Measurements from ENCODE around the gene INPP5K. TPM values are rescaled to one million over a fixed set of nuclear protein-coding genes. Genes with fewer than 3 reads are reported as not detected.

The INPP5K gene
- total and polyA plus RNA-seq, 10 donors = 22.3 to 107 (median 51.4) TPM

DNA sequence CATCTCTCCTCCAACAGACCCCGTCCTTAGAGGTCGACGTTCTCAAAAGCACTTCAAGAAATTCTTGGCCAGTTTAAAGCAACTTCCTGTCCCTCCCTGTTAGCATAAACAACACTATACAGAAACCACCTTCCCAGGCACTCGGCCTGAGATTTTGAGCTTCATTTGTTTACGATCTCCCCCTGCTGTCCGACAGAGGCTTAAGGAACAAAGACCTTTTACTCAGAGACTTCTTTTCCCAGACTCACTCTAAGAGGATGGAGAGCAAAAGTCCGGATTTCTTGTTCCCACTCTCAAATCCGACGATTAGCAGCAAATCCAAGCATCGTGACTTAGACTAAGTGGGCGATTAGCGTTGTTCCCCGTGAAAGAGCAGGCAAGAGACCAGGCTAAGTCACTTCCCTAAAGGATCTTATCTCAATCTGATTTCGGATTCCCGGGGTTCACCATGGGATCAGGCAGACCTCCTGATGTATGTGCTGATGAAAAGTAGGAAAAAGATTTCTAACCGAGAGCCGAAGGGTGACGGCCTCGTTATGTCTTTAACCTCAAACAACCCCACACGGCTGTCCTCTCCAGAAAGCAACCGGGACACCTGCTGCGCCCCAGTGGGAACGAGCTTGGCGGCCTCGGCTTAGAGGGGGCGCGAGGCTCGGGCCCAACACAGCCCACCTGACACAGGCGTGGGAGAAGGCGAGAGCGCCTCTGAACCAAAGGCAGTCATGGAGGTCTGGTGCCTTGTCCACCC is 598 bp downstream of the INPP5K start:
- Histone ChIP-seq H3K9me3 (no peaks in the 10 kb centered on the region), H3K27me3 (replicated peaks in 1 of 7) (no peaks in the 10 kb centered on the region), H3K27ac (peak overlapping the region; percentile 84 to 98 (median 96)), H3K36me3 (peaks cover 0 to 68% (median 18%) of the 10 kb centered on the region in 6 donors), H3K4me3 (peak overlapping the region; percentile 92 to 99 (median 96)), H3K4me1 (peaks cover 16 to 72% (median 46%) of the 10 kb centered on the region in 6 donors)
- no peak for DNase-seq
- TF ChIP-seq, protein P1, sequence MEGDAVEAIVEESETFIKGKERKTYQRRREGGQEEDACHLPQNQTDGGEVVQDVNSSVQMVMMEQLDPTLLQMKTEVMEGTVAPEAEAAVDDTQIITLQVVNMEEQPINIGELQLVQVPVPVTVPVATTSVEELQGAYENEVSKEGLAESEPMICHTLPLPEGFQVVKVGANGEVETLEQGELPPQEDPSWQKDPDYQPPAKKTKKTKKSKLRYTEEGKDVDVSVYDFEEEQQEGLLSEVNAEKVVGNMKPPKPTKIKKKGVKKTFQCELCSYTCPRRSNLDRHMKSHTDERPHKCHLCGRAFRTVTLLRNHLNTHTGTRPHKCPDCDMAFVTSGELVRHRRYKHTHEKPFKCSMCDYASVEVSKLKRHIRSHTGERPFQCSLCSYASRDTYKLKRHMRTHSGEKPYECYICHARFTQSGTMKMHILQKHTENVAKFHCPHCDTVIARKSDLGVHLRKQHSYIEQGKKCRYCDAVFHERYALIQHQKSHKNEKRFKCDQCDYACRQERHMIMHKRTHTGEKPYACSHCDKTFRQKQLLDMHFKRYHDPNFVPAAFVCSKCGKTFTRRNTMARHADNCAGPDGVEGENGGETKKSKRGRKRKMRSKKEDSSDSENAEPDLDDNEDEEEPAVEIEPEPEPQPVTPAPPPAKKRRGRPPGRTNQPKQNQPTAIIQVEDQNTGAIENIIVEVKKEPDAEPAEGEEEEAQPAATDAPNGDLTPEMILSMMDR (IDR thresholded peaks at IDR 0.05 in 8 of 11, conservative IDR thresholded peaks at IDR 0.05 in 3 of 11) = peak in 10 of 11 experiments; percentile 60 to 81 (median 72)
- TF ChIP-seq POLR2A (IDR thresholded peaks at IDR 0.05) (no peak), POLR2AphosphoS5 (IDR thresholded peaks at IDR 0.05) (peak in 1 of 3 donors; percentile 67)
- 0 to 1% (median 0%) methylated on average over 25 to 31 of the region's 31 CpGs for WGBS, 5 donors
- intact Hi-C loops (cut with DNase I; ENCODE audit: low total_unique reads) = loop anchor here (5.0 to 10.0 kb wide), 2 partner anchors 51 to 154 kb away; no protein-coding TSS in a partner anchor

DNA sequence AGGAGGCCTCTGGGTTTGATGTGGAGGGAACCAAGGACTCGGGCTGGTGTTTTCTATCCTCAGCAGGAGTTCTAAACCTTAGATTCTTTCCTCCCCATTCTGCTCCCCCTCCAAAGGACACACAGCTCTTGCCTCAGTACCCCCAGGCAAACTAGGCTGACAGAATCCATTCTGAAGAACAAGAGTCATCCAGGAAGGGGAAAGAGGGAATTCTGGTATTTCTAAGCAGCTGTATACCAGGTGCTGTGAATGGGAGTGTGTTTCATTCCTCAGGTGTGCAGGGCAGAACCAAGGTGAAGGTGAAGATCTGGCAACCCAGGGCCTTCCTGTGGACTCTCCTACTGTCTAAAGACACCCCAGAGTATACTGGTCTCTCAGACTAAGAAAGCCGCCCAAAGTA is 4.1 kb downstream of the INPP5K start:
- no peak for DNase-seq
- no peaks in the 10 kb centered on the region for H3K27me3 ChIP-seq (replicated peaks in 1 of 7)
- H3K4me3 ChIP-seq = no peak overlapping the region
- H3K27ac ChIP-seq = peak overlapping the region in 7 of 8 donors; percentile 49 to 71 (median 58)
- H3K36me3 ChIP-seq = peaks cover 0 to 71% (median 33%) of the 10 kb centered on the region in 6 donors
- intact Hi-C loops (cut with DNase I; ENCODE audit: low total_unique reads) = loop anchor here (10.0 kb wide), 1 partner anchor 48 kb away; no protein-coding TSS in a partner anchor
- H3K4me1 ChIP-seq = peaks cover 11 to 77% (median 46%) of the 10 kb centered on the region in 6 donors
- H3K9me3 ChIP-seq = no peaks in the 10 kb centered on the region
- TF ChIP-seq, protein P1 (IDR thresholded peaks at IDR 0.05 in 8 of 11, conservative IDR thresholded peaks at IDR 0.05 in 3 of 11) = no peak
- no peak for TF ChIP-seq POLR2AphosphoS5 (IDR thresholded peaks at IDR 0.05)
- TF ChIP-seq POLR2A (IDR thresholded peaks at IDR 0.05) = no peak
- 76 to 93% (median 86%) methylated on average over 2 of the region's 2 CpGs for WGBS, 5 donors

DNA sequence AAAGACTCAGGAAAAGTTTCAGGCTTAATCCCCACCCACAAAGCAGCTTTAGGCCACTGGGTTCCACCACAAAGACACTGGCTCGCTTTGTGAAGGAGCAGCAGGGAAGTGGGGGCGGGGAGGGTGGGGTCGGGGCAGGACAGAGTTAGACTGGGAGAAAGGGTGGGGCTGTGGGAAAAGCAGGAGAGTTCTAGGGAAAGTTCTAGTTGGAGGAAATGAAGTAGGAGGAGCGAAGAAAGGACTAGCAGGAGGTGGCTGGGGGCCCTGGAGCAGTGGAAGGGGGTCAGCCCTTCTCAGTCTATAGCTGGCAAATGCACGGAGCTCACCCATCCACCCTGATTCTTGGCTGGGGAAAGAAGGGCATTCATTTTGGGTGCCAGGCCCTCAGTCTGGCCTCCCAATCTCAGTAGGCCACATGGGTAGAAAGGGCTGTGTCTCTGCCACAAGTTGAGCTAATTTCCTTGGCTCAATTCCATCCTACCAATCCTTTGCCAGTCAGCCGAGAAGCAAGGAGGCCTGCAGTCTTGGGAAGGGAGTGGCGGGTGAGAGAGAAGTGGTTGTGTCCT is 4.6 kb downstream of the INPP5K start:
- Histone ChIP-seq H3K4me1 (peaks cover 9 to 73% (median 44%) of the 10 kb centered on the region in 6 donors), H3K27ac (peak overlapping the region; percentile 4 to 71 (median 57)), H3K9me3 (no peaks in the 10 kb centered on the region), H3K36me3 (peaks cover 0 to 76% (median 38%) of the 10 kb centered on the region in 6 donors), H3K4me3 (no peak overlapping the region), H3K27me3 (replicated peaks in 1 of 7) (no peaks in the 10 kb centered on the region)
- TF ChIP-seq, protein P1 (IDR thresholded peaks at IDR 0.05 in 8 of 11, conservative IDR thresholded peaks at IDR 0.05 in 3 of 11) = no peak
- TF ChIP-seq POLR2A (IDR thresholded peaks at IDR 0.05) = no peak
- no peak for TF ChIP-seq POLR2AphosphoS5 (IDR thresholded peaks at IDR 0.05)
- intact Hi-C loops (cut with DNase I; ENCODE audit: low total_unique reads) = loop anchor here (10.0 kb wide), 1 partner anchor 47 kb away; no protein-coding TSS in a partner anchor
- DNase-seq = no peak
- 64 to 79% (median 71%) methylated on average over 7 of the region's 7 CpGs for WGBS, 5 donors

DNA sequence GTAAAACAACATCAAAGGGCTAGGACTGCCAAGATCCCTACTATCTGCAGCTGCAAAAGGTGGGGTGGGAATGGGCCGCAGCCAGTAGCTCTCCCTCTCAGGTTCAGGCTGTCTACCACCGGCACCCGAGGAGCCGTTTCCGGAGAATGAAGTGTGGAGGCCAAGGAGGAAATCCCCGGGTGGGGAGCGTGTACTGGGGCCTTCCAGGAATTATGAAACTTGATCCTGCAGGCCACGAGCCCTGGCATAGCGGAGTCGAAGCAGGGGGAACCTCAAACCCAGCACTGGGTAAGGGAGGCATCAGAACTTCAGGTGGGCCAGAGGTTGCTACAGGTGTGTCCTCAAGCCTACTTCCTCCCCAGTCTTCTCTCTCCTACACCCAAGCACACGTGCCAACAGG is 5.1 kb downstream of the INPP5K start:
- no peak for DNase-seq
- no peaks in the 10 kb centered on the region for H3K9me3 ChIP-seq
- TF ChIP-seq POLR2A (IDR thresholded peaks at IDR 0.05) (no peak), POLR2AphosphoS5 (IDR thresholded peaks at IDR 0.05) (peak in 1 of 3 donors; percentile 45)
- intact Hi-C loops (cut with DNase I; ENCODE audit: low total_unique reads) = loop anchor here (10.0 kb wide), 1 partner anchor 46 kb away; no protein-coding TSS in a partner anchor
- H3K4me1 ChIP-seq = peaks cover 9 to 73% (median 44%) of the 10 kb centered on the region in 6 donors
- H3K4me3 ChIP-seq = no peak overlapping the region
- H3K36me3 ChIP-seq = peaks cover 0 to 81% (median 44%) of the 10 kb centered on the region in 6 donors
- peak overlapping the region; percentile 4 to 71 (median 57) for H3K27ac ChIP-seq
- WGBS, 5 donors = 49 to 83% (median 60%) methylated on average over 10 to 11 of the region's 11 CpGs
- H3K27me3 ChIP-seq (replicated peaks in 1 of 7) = no peaks in the 10 kb centered on the region
